Hematopoietic multipotent progenitor cell treated with erythropoietin and hydrocortisone succinate and interleukin-3 and kit ligand, for 8 days (in vitro differentiated cells): ENCODE measurements around the gene SORCS1.
A peak's percentile ranks its signal among the peaks of the same experiment; 100 is the strongest.

Experiments
- DNase-seq: peaks from one replicate; pipeline ENCODE4 v3.0.0-alpha.2; 2015

SORCS1 gene

DNA sequence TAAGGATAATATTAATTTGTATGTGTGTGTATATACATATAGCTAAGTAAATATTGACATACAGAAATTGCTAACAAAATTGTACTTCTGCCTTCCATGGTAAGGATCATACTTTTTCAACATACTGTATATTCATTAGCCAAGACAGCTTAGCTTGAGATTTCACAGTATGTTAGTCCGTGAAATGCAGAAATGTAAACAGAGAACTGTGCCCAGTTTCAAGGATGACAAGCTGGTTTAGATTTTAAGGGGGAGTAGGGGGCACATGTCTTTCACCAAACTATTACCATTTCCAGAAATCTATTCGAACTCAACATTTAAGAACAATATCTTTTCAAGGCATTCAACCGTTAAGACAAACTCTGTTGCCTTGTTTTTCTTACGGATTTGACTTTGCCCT is 182.2 kb downstream of the SORCS1 start:
- DNase-seq: no peak

DNA sequence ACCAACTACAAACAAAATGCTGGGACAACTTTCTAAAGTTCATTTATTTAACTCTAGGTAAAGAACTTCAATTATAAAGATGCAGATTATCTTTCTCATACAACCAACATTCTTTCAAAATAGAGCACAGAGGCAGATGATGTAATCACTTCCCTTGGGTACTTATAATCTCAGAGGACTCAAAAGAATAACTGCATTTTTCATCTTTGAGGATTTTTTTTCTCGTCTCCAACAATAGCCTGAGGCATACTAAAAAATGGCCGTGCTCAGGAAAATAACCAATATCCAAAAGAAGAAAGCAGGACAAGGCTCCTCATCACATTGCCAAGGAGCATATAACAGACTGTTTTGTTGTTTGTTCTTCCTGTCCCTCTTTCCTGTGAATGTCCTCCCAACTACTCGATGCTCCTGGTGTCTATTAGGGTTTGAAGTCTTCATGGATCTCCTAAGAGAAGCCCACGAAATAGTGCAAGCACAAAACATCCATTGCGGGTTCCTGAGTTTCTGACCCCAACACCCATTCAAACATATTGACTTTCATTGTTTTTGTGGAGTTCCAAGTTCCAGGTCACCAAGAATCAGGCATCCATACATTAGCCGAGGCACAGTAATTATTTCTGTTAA is 182.9 kb downstream of the SORCS1 start:
- DNase-seq: no peak

- no peak for DNase-seq
Measured at GRCh38 chr10:106980495-106981451, 183.7 kb downstream of the SORCS1 start.

GRCh38 chr10:106978756-106979155 is 185.8 kb downstream of the SORCS1 start:
- DNase-seq: no peak

DNA sequence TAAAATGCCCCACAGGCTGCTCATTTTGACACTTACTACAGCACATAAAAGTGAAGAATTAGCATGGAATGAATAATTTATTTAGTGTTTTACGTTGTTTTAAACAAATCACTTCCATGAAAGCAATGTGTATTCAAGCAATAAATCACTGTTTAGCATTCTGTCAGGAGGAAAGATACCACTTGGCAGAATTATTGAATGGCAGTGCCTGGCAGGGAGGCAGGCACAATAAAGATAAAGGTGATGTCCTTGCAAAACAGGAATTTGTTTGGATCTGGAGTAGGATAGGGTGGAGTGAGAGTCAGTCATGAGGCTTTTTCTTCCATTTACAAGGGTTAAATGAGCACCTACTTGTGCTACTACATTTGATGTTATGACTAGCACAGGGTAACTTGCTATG is 190.8 kb downstream of the SORCS1 start:
- no peak for DNase-seq

DNA sequence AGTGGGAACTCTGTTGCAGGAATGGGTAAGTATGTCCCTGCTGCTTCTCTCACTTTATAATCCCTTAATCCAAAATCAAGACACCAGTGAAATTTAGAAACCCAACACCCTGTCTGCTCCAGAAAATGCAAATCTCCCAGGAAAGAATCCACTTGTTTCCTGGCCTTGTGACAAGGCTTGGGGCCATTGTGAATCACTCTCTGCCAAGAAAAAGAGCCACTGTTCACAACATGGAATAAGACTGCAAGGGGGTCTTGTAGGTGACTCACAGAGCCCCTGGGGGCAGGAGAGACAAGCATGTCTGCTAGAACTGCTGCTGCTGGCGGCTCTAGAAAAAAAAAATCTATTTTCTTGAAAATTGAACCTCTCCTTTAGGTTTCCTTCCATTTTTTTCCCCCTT is 191.2 kb downstream of the SORCS1 start:
- no peak for DNase-seq

GRCh38 chr10:106972381-106972780 is 192.1 kb downstream of the SORCS1 start:
- no peak for DNase-seq

DNA sequence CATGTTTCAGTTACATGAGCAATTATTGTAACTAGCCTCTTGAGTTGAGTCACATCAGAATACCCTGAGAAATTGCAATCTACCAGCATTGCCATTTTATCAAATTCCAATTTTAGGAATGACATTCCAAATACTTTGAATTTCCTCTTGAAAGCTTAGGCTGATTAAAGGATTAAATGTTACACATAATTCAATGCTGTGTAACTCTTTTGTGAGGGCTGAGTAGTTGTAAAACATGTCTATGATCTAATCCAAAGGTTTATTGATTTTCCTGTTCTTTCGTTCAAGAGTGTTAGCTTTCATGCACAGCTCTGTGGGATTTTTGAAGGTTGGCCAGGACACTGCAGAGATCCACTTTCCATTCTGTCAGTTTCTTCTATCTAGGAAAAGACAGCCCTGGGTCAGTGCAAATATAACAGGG is 193.1 kb downstream of the SORCS1 start:
- no peak for DNase-seq

DNA sequence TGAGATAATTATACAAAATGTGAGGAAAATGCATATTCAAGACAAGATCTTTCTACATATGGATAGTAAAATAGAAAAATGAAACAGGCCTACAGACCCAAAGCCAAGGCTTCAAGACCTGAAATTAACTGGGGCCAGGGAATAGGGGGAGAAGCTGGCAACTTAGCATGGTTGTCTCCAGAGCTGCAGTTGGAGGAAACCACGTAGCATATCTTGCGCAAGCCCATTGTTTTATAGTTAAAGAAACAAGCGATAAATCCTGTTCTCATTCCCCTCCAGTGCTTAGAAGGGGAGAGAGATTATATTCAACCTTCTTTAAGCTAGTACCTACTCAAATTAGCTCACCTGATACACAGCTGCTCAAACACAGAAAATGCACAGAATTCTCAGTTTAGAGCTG is 197.1 kb downstream of the SORCS1 start:
- DNase-seq: no peak

DNA sequence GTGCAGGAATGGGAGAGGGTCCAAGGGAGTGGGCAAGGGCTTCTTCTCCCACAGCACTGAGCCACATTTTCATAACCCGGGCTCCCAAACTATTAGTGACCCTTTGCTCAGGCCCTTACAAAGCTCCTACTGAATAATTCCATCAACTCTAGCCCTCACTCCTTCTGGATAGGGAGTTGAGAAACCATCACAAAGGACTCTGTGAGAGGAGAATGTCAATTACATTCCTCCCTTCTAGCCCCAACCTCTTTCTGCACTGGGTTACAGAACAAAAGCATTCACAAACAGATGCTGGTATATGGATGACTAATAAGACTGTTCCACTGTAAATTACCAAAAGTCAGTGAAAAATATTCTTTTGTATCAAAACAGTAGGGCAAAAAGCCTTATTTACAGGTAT is 203.7 kb downstream of the SORCS1 start:
- DNase-seq: no peak

DNA sequence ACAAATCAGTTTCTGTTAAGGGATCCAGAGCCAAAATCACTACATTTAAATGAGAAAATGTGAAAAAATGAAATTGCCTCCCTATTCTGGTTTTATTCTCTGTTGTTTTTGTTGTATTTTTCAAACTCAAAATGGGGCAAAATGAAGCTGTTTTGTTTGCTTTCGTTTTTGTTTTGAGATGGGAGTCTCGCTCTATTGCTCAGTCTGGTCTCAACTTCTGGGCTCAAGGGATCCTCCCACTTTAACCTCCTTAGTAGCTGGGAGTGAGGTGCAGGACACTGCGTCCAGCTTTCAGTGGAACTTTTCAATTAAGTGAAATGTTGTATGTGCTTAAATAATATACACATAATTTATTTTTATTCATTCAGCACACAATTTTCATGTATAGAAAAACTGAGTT is 205.0 kb downstream of the SORCS1 start:
- no peak for DNase-seq

DNA sequence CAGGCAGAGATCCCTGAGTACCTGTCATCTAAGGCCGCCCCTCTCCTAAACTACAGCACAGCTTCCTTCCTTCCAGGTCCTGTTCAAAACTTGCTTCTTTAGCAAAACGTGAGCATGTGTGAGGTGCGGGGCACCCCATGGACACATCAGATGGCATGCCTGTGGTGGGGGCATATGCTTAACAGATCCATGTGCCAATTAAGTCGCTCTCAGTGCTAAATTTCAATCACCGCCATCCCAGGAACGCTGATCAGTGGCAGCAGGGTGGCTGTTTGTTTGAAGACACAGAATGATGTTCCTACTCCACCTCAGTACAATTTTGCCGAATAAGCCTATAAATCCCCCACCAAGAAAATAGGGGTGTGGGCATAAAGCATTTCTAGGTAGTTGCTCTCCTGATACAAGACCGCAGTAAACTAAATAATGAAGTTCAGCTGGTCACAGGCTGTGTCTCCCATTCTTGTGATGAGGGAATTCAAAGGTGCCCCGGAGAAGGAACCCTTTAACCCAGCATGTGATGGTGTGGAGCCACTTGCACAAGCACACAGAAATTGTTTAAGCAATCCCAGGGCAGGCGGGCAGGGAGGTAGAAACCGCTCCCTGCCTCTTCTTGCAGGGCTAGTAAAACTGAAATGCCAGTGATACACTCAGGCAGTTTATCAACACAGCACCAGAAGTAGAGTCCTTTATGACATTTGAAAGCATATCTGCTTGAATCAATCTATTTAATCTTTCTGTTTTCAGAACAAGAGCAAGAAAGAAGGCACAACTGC is 205.7 kb downstream of the SORCS1 start:
- no peak for DNase-seq

- no peak for DNase-seq
Measured at GRCh38 chr10:106957823-106958588, 206.5 kb downstream of the SORCS1 start.

DNA sequence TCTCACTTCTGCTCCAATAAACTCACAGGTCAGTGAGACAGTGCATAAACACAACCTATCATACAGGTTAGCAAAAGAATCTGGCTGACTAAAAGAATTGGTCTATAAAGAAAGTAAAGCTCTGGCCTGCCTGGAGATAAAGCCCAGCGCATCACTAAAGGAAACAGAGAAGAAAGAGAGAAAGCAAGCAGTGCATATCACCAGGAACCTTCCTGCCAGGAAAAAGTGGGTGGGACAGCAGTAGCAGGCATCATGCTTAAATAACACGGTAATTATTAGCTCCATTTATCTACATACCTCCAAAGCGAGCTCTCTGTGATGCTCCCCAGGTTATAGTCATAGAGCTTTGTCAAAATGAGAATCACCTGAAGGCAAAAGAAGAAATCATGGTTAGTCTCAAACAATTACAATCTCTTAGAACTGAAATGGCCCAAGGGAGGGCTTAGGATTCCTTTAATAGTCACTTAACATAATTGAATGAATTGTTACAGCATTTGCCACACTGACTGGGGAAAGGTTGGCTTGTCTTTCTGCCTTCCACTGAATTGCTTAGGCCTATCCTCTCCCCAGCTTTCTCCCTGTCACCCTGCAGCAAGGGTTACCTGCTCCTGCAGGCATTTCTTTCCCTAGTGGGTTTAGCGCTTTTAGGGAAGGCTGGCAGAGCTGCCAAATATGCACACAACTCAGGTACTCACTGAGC is 208.1 kb downstream of the SORCS1 start:
- no peak for DNase-seq

DNA sequence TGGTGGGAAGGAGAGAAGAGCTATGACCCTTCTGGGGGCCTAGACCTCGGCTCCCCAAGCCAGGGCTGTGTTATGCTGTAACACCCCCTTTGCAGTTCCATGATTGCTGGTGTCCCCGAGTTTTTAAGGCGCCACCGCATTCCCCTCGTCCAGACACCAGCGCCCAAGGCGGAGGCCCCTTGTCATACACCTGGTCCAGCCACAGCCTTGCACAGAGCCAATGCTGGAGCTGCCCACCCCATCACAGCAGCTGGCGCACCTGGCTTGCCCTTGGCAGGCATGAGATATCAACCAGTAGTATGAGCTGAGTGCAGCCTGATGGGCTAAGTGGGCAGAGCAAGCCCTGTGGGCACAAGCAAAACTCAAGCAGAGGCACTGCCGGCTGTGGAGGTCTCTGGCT is 209.4 kb downstream of the SORCS1 start:
- DNase-seq: no peak

DNA sequence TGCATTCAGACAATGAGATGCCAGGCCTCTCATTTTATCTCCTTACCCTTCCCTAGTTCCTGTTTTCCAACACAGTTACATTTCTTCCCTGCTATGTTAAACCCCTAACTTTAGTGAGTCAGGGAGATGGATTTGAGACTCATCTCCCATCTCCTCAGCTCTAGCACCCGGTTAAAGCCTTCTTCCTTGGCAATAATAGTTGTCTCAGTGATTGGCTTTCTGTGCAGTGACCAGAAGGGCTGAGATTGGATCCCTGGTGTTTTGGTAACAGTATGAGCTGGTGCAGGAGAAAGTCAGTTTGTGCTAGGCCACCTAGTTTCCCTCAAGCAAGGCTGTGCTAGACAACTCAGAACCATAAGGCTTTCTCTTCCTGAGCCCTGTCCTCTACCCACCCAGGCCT is 212.5 kb downstream of the SORCS1 start:
- no peak for DNase-seq

- no peak for DNase-seq
Measured at GRCh38 chr10:106949680-106950478, 214.6 kb downstream of the SORCS1 start.

DNA sequence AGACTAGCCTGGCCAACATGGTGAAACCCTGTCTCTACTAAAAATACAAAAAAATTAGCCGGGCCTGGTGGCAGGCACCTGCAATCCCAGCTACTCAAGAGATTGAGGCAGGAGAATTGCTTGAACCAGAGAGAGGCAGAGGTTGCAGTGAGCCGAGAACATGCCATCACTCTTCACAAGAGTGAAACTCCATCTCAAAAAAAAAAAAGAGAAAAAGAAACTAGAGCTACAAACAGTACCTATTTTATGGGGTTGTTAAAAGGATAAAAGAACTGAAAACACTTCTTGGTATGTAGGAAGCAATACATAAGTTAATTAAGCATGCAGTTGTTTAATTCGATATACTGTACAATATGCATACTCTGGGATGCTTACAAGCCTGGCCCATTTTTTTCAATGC is 216.9 kb downstream of the SORCS1 start:
- no peak for DNase-seq

- peak; percentile 24 for DNase-seq
Measured at GRCh38 chr10:106942035-106942662, 222.4 kb downstream of the SORCS1 start.

DNA sequence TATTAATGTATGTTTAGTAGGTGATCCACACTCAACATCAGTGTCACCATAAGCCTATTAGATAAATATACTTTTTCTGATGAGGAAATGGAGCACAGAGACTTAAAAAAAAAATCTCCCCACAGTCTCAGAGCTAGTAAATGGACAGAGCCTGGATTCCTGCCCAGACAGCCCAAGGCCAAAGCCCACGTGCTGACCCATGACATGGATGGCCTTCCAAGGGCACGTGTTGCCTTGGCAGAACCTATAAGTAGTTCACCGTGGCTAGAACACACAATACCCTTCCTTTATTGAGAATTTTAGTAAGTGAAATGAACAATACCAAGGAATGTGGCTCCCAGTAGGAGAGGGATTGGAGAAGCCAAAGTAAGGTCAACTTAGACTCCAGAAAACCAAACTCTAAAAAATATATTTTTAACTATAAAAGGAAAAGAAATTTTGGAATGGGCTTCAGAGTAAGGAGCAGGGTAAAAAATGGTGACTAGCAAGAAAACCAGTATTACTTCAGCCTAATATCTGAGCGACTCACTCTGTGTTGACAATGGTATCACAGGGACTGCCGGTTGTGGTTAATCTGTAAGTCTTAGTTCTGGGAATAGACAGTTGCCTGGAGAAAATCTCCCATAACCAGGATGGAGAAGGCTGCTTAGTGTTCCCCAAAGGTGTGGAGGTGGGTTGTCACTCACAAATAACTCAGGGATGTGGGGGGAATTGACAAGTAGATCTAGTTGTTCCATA is 223.0 kb downstream of the SORCS1 start:
- no peak for DNase-seq
